Left ventricle myocardium superior (tissue), 1 donor: ENCODE results near the gene SPRED2. TPM values are rescaled to one million over a fixed set of nuclear protein-coding genes. Genes with fewer than 3 reads are reported as not detected.

Experiments
- ATAC-seq: fragments of 200-7000 bp; cut with Tn5 transposase; one replicate; pipeline ENCODE4 v1.9.1; 2020; ENCODE audit warnings: mild to moderate bottlenecking, moderate library complexity
- DNase-seq: peaks from one replicate; pipeline ENCODE4 v3.0.0-alpha.2; 2020
- intact Hi-C: fragments of 100-400 bp; cut with micrococcal nuclease; formaldehyde crosslinking; loops from one replicate; pipeline ENCODE4 v1.11.0; 2022
- total RNA-seq: library from RNA; stranded (reverse); fragmentation: NEBNext Ultra II Directional; extraction: Animal tissue kit (Norgen Biotek cat#: 25700); gene quantifications from one replicate; pipeline ENCODE4 v1.2.1, GENCODE V29; 2021
- donor health status: DM: no; HTN: yes; CAD: no; lungs with severe emphysema.

The SPRED2 gene
- total RNA-seq, 1 donor from 2014 or later: 12.8 TPM

GRCh38 chr2:65450393-65450792 is 18.0 kb upstream of the SPRED2 start:
- no peak for ATAC-seq
- intact Hi-C loops: loop anchor here (10.0 kb wide), 1 partner anchor 84 kb away; no protein-coding TSS in a partner anchor
- DNase-seq: no peak

- ATAC-seq: no peak
- intact Hi-C loops: no loop called here
Observed at GRCh38 chr2:65443509-65444186, 11.2 kb upstream of the SPRED2 start.

DNA sequence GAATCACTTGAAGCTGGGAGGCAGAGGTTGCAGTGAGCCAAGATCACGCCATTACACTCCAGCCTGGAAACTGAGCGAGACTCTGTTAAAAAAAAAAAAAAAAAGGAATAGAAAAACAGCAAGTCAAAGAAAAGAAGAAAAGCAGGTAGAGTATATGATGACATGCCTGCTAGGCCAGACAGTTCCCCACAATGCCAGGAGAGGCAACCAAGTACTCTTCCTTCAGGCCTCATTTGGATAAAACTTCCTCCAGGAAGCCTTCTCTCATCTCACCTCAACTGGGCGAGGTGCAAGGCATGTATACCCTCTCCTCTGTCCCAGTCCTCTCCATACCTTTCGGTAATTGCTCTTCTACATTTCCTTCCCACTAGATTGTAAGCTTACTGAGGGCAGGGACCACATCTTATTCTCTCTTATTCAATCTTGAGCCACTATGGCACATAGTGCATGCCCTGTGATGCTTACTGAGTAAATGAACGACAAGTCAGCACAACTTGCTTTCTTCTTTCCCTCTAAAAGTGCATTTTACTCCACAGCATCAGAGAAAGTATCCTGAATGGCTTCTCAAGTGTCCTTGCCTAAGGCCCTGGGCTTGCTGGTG is 10.1 kb upstream of the SPRED2 start:
- ATAC-seq (no peak), DNase-seq (no peak)
- intact Hi-C loops: no loop called here

More at GRCh38 chr2:65443509-65444186, 11.2 kb upstream of the SPRED2 start:
- no peak for DNase-seq

DNA sequence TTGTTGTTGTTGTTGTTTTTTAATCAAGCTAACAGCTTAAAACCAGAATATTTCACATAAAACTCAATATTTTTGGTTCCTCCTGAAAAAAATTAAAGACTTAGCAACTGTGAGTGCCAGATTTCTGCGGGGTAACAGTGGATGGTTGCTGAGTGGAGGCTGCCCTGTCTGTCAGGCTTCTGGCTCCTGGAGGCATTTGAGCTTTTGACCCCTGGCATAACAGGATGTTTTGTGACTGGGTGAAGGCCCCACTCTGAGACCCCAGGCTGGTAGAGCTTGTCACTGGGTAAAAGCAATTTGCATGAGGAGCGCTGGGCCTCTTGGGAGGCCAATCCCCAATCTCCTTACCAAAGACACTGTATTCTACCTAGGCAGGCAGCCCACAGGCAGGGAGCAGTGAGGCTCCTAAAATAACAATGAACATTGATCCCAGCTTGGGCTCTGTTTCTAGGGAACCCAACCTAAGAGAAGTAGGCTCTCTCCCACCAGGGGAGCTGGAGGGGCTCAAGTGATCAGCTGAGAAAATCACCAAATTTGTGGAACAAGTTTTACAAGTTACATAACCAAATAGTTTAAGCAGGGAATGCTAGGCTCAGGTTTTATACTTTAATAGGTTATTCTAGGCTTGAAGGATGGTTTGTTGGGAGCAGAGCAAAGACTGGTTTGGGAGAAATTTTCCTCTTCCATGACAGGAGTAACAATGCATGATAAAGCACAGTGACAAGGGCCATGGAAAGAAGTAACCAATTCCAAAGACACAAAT is 5.9 kb upstream of the SPRED2 start:
- intact Hi-C loops: loop anchor here (5.0 kb wide), 1 partner anchor 171 kb away; no protein-coding TSS in a partner anchor
- DNase-seq: no peak
- ATAC-seq: no peak

GRCh38 chr2:65437392-65438135 is 5.2 kb upstream of the SPRED2 start:
- ATAC-seq: no peak
- no peak for DNase-seq
- intact Hi-C loops: loop anchor here (5.0 kb wide), 1 partner anchor 170 kb away; no protein-coding TSS in a partner anchor

DNA sequence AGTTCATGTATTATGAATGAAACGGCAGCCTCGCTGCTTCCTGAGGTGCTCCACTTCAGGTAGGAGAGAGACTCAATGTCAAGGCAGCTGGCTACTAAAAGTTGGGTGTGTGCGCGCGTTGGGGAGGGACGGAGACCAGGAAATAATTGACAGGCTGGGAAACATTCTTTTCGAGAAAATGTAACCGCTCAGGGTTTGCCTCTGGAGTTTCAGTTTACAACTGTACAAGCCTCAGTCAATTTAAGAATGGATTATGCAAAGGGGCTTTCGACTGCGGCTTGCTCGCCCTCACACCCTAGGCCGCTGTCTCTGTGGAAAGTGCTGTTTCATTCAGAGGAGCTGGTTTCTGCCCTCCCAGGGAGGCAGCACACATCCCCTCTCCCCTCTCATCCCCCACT is 4.4 kb upstream of the SPRED2 start:
- no peak for ATAC-seq
- intact Hi-C loops: loop anchor here (5.0 kb wide), 1 partner anchor 170 kb away; no protein-coding TSS in a partner anchor
- DNase-seq: no peak

GRCh38 chr2:65436169-65436823 is 3.9 kb upstream of the SPRED2 start:
- intact Hi-C loops: loop anchor here (5.0 kb wide), 1 partner anchor 169 kb away; no protein-coding TSS in a partner anchor
- DNase-seq (peak; percentile 95), ATAC-seq (peak; percentile 77)

GRCh38 chr2:65435625-65436168 is 3.3 kb upstream of the SPRED2 start:
- peak; percentile 72 for ATAC-seq
- intact Hi-C loops: loop anchor here (5.0 kb wide), 1 partner anchor 168 kb away; no protein-coding TSS in a partner anchor
- peak; percentile 93 for DNase-seq

- no peak for ATAC-seq
- intact Hi-C loops: loop anchor here (5.0 kb wide), 1 partner anchor 167 kb away; no protein-coding TSS in a partner anchor
- DNase-seq: no peak
Observed at GRCh38 chr2:65434592-65435241, 2.3 kb upstream of the SPRED2 start.

- intact Hi-C loops: no loop called here
- peak; percentile 62 for DNase-seq
- ATAC-seq: peak; percentile 0
Observed at GRCh38 chr2:65431421-65432226, 775 bp downstream of the SPRED2 start.

DNA sequence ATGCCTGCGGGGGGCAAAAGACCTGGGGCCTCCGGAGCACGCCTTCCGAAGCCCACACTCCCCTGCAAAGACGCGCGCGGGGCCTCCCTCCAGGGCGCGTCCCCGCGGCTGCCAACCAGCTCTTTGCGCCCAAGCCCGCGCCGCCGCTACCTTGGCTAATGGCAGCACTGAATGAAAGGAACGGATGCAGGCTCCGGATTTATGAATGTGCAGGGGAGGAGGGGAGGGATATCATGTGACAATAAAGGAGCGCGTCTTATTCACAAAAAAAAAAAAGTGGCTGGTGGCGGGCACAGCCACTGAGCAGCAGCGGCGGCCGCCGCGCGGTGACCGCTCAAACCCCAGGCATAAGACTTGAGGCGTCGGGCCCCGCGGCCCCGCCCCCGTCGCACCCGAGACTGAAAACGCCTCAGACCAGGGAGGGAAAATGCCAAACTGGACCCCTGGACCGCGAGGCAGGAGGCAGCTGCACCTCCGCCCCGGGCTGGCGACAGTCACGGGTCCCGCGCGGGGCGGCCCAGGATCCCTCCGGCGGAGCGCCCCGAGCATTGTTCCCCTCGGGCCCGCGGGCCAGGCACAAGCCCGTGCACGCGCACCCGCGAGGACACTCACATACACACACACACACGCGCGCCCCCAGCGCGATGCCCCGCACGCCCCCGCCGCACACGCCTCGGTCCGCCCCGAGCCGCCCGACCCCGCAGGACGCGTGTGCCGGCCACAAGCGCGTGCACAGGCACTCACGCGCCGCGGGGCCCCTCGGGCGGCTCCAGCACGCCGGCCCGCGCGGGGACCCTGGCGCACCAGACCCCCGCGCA is 1.6 kb downstream of the SPRED2 start:
- ATAC-seq: peak; percentile 24
- peak; percentile 73 for DNase-seq
- intact Hi-C loops: no loop called here

- DNase-seq: no peak
- ATAC-seq: peak; percentile 0
- intact Hi-C loops: no loop called here
Observed at GRCh38 chr2:65429786-65430602, 2.4 kb downstream of the SPRED2 start.

DNA sequence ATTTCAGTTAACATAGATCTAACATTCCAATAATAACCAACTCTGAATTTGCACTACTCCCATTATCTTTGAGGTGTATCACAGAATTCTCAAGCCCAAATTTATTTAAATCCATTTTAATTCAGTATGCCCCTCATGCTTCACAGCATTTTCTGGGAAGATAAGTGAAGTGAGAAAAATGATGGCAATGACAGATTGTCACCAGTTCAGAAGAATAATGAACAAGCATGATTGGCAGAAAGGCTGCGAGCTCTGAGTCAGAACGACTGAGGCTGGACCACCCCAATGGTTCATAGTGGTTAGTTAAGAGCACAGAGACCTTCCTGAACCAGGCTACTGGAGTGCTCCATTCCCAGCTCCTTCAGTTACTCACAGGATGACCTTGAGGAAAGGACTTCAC is 4.9 kb downstream of the SPRED2 start:
- ATAC-seq (no peak), DNase-seq (no peak)
- intact Hi-C loops: no loop called here

DNA sequence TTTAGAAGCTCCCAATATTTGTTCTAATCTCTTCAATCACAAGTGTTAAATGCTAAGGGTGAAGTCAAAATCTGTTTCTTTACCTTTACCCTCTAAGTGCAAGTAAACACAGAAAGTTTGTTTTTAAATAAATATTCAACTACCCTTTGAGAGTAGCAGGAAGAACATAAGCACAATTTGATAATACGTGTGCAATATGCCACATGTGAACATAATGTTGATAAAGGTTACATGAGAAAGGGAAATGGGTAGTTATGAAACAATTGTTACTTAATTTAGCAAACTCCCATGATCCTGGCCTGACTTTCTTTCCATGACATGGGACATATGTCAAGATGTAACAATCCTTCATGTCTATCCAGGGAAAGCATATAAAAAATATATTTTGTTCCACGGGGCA is 7.1 kb downstream of the SPRED2 start:
- no peak for ATAC-seq
- intact Hi-C loops: no loop called here

DNA sequence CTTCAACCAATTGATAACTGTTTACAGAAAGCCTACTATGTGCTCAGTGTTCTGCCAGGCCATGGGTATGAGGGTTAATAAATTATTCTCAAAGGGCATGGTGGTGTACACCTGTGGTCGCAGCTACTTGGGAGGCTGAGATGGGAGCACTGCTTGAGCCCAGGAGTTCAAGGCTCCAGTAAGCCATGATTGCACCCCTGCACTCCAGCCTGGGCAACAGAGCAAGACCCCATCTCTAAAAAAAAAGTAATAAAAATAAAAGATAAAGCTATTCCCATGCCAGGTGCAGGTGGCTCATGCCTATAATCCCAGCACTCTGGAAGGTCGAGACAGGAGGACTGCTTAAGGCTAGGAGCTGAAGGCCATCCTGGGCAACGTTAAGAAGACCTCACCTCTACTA is 8.0 kb downstream of the SPRED2 start:
- DNase-seq: no peak
- ATAC-seq: no peak
- intact Hi-C loops: no loop called here

More for the DNA sequence above, 7.1 kb downstream of the SPRED2 start:
- DNase-seq: no peak

GRCh38 chr2:65421432-65421748 is 11.0 kb downstream of the SPRED2 start:
- ATAC-seq (no peak), DNase-seq (no peak)
- intact Hi-C loops: no loop called here
